HG03045 (cell line): ENCODE measurements around the gene RPL3.

Experiments used
- ATAC-seq: cut with Tn5 transposase; IDR thresholded peaks from one replicate; pipeline ENCODE4 v1.9.1; 2021; ENCODE audit warnings: mild to moderate bottlenecking, moderate library complexity; ENCODE audit not compliant: unreplicated experiment

Gene RPL3

GRCh38 chr22:39301108-39301507 lies 18.3 kb downstream of the RPL3 start:
- no peak for ATAC-seq

- ATAC-seq: no peak
Measured at GRCh38 chr22:39300186-39300830, 19.1 kb downstream of the RPL3 start.

DNA sequence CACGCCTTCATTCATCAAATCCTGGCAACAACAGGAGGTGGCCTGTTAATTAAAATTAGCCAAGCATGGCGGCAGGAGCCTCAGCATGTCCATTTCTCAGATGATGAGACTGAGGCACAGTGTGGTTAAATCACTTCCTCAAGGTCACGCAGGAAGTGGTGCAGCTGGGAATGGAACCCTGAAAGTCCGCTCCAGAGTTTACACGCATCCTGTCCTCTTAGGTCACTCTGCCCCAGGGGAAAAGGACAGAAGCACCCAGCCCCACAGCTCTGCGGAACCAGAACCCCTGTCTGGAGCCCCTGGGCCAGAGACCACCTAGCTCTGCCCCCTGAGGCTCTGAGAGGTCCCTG lies 19.6 kb downstream of the RPL3 start:
- ATAC-seq: no peak

DNA sequence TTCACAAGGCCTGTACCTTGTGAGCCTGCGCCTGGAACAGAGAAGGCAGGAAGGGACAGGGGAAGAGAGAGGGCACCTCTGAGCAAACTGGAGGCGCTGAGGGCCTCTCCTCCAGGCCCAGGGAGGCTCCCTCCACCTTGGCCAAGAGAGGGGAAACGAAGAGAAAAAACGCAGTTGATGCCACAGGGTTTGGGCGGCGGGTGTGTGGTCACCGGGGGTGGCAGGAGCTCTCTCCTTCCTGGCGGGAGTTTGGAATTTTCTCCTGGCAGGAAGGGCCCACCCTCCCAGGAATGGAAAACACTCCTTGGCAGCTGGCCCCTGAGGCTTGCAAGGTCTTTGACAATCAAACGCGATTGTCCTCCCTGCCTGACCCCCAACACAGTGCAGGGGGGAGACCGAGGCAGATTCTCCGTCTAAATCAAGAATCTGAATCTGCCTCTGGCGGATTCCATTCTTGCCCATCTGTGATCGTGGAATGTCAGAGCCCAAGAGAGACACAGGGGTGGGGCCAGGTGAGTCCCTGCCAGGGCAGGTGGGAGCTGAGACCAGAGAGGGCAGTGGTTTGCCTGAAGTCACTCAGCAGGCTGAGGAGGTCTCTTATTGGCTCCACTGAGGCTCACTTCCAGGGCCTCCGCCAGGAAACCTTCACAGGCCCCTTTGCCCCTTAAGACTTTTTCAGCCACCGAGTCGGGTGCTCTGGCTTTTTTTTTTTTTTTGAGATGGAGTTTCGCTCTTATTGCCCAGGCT lies 21.0 kb downstream of the RPL3 start:
- ATAC-seq: no peak

GRCh38 chr22:39297490-39298240 lies 21.8 kb downstream of the RPL3 start:
- no peak for ATAC-seq

DNA sequence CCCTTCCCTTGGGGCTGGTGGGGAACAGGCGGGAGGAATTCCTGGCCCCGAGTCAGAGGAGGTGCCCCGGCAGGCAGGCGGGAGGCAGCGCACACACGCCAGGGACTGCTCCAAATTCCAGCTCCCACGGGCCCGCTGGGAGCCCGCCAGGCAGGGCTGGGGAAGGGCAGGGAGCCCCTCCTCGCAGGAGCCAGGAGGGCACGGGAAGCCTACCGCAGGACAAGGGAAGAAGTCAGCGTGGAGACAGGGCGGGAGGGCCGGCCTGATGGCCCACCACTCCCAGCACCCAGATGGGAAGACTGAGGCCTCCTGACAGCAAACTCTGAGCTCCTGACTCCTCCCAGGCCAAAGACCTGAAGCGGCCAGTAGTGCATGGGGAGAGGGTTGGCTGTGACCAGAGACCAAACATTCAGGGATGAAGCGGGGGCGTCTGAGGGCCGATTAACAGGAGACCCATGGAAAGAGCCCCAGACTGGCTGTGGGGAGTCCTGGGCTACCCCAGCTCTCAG lies 22.4 kb downstream of the RPL3 start:
- ATAC-seq: no peak

DNA sequence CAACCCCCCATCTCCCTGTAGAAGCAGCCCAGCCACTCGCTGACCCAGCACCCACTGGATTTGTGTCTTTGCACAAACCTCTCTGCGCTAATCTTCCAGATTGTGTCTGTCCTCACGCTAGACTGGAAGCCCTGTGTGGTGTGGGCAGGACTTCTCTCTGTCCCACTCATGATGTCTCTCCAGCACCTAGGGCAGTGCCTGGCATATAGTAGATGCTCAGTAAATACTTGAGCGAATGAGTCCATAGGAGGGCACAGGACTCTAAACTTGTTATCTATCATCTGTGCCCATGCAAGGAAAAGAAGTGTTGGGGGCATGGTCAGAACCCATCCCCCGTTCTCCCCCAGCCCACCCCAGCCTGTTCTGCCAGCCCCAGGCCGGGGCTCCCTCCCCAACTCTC lies 22.9 kb downstream of the RPL3 start:
- ATAC-seq: no peak

GRCh38 chr22:39294571-39295468 lies 24.6 kb downstream of the RPL3 start:
- no peak for ATAC-seq

DNA sequence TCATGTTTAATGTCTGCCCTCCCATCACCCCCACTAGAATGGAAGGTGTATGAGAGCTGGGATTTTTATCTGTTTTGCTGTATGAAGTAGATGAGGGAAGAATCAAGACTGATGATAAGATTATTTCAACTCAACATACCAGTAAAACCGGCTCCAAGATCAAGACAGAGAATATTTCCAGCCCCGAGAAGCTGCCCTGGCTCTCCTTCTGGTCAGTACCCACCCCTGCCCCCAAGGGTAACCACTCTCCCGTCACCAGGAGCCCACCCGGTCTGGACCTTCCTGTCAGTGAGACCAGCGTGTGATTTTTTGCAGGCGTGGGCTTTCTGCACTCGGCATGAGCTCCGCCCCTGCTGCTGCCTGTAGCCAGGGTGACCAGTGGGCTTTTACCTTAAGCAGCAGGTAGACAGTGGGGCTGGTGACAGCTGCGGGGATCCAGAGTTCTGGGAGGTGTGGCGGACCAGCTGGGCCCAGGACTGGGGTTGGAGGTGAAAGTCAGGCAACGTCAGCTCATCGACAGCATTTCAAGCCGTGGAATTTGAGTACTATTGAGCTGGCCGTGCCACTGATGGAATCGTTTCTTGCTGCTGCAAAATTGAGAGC lies 25.6 kb downstream of the RPL3 start:
- ATAC-seq: no peak

DNA sequence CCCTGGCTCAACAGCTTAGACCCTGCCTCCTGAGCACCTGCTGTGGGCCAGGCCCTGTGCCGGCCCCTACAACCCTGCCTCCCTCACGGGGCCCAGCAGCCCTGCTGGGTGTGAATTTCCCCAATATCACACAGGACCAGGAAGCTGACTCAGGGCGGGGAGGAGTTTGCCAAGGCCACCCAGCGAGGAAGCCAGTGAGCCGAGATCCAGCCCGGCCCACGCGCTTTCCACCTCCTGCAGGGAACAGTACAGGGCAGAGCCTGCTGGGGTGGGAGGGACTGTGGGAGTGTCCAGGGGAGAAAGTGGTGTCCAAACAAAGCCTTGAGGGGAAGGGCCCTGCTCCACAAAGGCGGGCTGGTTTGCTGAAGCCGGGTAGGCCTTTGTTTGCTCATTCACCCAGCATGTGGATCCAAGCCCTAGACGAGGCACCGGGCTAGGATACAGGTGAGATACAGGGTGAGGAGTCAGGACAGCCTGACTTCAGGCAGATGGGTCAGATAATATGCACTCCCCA lies 26.8 kb downstream of the RPL3 start:
- ATAC-seq: no peak

- no peak for ATAC-seq
Measured at GRCh38 chr22:39292031-39292462, 27.4 kb downstream of the RPL3 start.

DNA sequence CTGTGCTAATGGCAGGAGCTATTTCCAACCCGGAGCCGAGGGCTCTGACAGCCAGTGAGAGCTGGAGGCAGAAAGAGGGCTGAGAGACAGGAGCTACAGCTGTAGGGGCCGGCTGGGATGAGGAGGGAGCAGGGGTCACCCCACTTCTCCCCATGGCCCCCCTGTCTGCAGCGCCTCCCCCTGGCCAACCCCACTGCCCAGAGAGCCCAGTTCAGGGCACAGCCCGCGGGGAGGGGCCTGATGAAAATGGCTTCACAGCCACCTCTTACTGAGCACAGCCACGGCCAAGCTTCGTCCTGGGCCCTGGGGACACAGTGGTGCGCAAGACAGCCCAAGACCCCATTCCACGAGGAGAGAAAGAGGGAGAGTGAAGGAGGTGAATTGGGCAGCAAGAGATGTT lies 27.9 kb downstream of the RPL3 start:
- no peak for ATAC-seq

DNA sequence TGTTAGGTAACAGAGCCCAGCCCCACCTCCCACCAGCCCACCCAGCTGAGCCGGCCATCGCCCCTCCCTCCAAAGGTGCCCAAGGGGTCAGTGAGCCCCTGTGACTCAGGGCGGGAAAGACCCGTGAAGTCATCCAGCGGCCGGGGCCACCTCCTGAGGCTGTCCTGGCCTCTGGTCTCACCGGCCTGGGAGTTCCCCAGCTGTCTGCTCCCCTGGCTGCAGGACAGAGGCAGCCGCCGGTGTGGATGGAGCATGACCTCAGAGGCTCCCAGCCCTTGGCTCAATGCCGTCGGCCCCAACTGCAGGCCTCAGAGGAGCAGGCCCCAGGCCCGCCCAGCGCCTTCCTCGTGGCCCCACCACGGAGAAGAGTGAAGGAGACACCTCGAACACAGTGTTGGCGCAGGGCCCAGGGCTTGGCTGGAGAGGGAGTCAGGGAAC lies 28.7 kb downstream of the RPL3 start:
- no peak for ATAC-seq

- ATAC-seq: no peak
Measured at GRCh38 chr22:39289975-39290720, 29.3 kb downstream of the RPL3 start.

GRCh38 chr22:39289533-39289932 lies 29.9 kb downstream of the RPL3 start:
- ATAC-seq: no peak

- ATAC-seq: no peak
Measured at GRCh38 chr22:39288135-39288898, 31.1 kb downstream of the RPL3 start.

DNA sequence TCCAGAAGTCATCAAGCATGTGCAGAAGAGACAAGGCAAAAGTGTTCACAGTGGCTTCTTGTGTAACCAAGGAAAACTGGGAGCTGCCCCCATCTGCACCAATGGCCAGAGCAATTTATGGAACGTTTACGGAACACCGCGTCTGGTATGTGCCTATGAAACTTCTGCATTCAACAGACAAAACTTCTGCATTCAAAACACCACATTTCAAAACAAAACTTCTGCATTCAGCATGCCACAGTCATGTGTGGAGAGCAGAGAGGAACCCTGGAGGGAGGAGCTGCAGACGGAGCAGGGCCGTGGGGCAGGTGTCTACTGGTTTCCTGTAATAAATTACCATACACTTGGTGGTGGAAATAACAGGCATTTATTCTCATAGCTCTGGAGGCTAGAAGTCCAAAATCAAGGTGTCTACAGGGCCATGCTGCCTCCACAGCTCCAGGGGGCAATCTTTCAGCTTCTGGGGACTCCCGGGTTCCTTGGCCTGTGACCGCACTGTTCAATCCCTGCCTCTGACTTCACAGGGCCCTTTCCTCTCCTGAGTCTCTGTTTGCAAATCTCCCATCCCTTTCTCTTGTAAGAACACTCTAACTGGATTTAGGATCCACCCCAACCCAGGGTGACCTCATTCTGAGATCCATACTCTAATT lies 32.2 kb downstream of the RPL3 start:
- no peak for ATAC-seq

- ATAC-seq: no peak
Measured at GRCh38 chr22:39284983-39285382, 34.4 kb downstream of the RPL3 start.
